ENCODE data around the gene PACRG. TPM values are rescaled to one million over a fixed set of nuclear protein-coding genes. Genes with fewer than 3 reads are reported as not detected.

The PACRG gene
- total and polyA plus RNA-seq, 4 donors = 0.47 to 3.8 (median 2.4) TPM

- peaks cover 0 to 13% (median 9%) of the 10 kb centered on the region in 4 donors for H3K4me1 ChIP-seq (ENCODE audit: control insufficient read depth in 4 of 4, insufficient read depth in 4 of 4, low read length in 3 of 4)
These were observed 600.6 kb downstream of the PACRG start for GRCh38 chr6:163328411-163328810.

GRCh38 chr6:163329991-163330390 is 602.2 kb downstream of the PACRG start:
- no peak for DNase-seq (ENCODE audit: low spot score)
- H3K9me3 ChIP-seq (ENCODE audit: control insufficient read depth in 4 of 4, low read length in 3 of 4) = no peaks in the 10 kb centered on the region
- no peak overlapping the region for H3K27ac ChIP-seq (ENCODE audit: low read depth in 1 of 2, low read length in 2 of 2)
- WGBS = 91% methylated on average over 9 of the region's 9 CpGs
- no peak overlapping the region for H3K9ac ChIP-seq (ENCODE audit: low read depth in 1 of 2, low read length in 2 of 2)
- H3K27me3 ChIP-seq (ENCODE audit: control insufficient read depth in 4 of 4, insufficient read depth in 4 of 4, low read length in 3 of 4) = no peaks in the 10 kb centered on the region
- peaks cover 0 to 5% (median 4%) of the 10 kb centered on the region in 4 donors for H3K4me1 ChIP-seq (ENCODE audit: control insufficient read depth in 4 of 4, insufficient read depth in 4 of 4, low read length in 3 of 4)
- H3K4me3 ChIP-seq (ENCODE audit: low read depth in 1 of 3, low read length in 3 of 3) = no peak overlapping the region
- TF ChIP-seq RAD21 (IDR thresholded peaks at IDR 0.05) (no peak), EGR1 (IDR thresholded peaks at IDR 0.05; ENCODE audit: low read depth in 2 of 2) (no peak)
- H3K36me3 ChIP-seq (ENCODE audit: control insufficient read depth in 4 of 4, insufficient read depth in 3 of 4, low read depth in 1 of 4, low read length in 3 of 4) = no peaks in the 10 kb centered on the region

More at GRCh38 chr6:163328411-163328810, 600.6 kb downstream of the PACRG start:
- Histone ChIP-seq H3K9me3 (ENCODE audit: control insufficient read depth in 4 of 4, low read length in 3 of 4) (no peaks in the 10 kb centered on the region), H3K36me3 (ENCODE audit: control insufficient read depth in 4 of 4, insufficient read depth in 3 of 4, low read depth in 1 of 4, low read length in 3 of 4) (no peaks in the 10 kb centered on the region), H3K4me3 (ENCODE audit: low read depth in 1 of 3, low read length in 3 of 3) (no peak overlapping the region), H3K27me3 (ENCODE audit: control insufficient read depth in 4 of 4, insufficient read depth in 4 of 4, low read length in 3 of 4) (no peaks in the 10 kb centered on the region), H3K27ac (ENCODE audit: low read depth in 1 of 2, low read length in 2 of 2) (no peak overlapping the region), H3K9ac (ENCODE audit: low read depth in 1 of 2, low read length in 2 of 2) (no peak overlapping the region)
- WGBS = 96% methylated on average over 11 of the region's 11 CpGs
- DNase-seq (ENCODE audit: low spot score) = no peak
- TF ChIP-seq HNF4A (conservative IDR thresholded peaks at IDR 0.05) = no peak
- TF ChIP-seq NR2F2 (IDR thresholded peaks at IDR 0.05) = no peak
- no peak for TF ChIP-seq RAD21 (IDR thresholded peaks at IDR 0.05)
- TF ChIP-seq REST (IDR thresholded peaks at IDR 0.05) = no peak
- no peak for TF ChIP-seq TAF1 (conservative IDR thresholded peaks at IDR 0.05)
- no peak for TF ChIP-seq ATF3 (IDR thresholded peaks at IDR 0.05)

- TF ChIP-seq EGR1 (IDR thresholded peaks at IDR 0.05; ENCODE audit: low read depth in 2 of 2) (no peak), RXRA (IDR thresholded peaks at IDR 0.05) (no peak), GABPA (IDR thresholded peaks at IDR 0.05 in 1 of 2, conservative IDR thresholded peaks at IDR 0.05 in 1 of 2) (no peak), RAD21 (IDR thresholded peaks at IDR 0.05) (no peak), HNF4G (IDR thresholded peaks at IDR 0.05) (no peak), TAF1 (conservative IDR thresholded peaks at IDR 0.05) (no peak), CTCF (IDR thresholded peaks at IDR 0.05; ENCODE audit: low read depth, low read length, missing input control) (no peak), JUND (IDR thresholded peaks at IDR 0.05) (no peak), SP1 (IDR thresholded peaks at IDR 0.05) (no peak), FOXA2 (IDR thresholded peaks at IDR 0.05) (no peak), HNF4A (conservative IDR thresholded peaks at IDR 0.05) (no peak)
These were observed 603.5 kb downstream of the PACRG start for GRCh38 chr6:163331245-163331644.

More at GRCh38 chr6:163331245-163331644, 603.5 kb downstream of the PACRG start:
- Histone ChIP-seq H3K36me3 (ENCODE audit: control insufficient read depth in 4 of 4, insufficient read depth in 3 of 4, low read depth in 1 of 4, low read length in 3 of 4) (no peaks in the 10 kb centered on the region), H3K4me3 (ENCODE audit: low read depth in 1 of 3, low read length in 3 of 3) (no peak overlapping the region), H3K27ac (ENCODE audit: low read depth in 1 of 2, low read length in 2 of 2) (no peak overlapping the region), H3K27me3 (ENCODE audit: control insufficient read depth in 4 of 4, insufficient read depth in 4 of 4, low read length in 3 of 4) (no peaks in the 10 kb centered on the region), H3K9ac (ENCODE audit: low read depth in 1 of 2, low read length in 2 of 2) (no peak overlapping the region), H3K9me3 (ENCODE audit: control insufficient read depth in 4 of 4, low read length in 3 of 4) (no peaks in the 10 kb centered on the region), H3K4me1 (ENCODE audit: control insufficient read depth in 4 of 4, insufficient read depth in 4 of 4, low read length in 3 of 4) (no peaks in the 10 kb centered on the region)
- no peak for DNase-seq (ENCODE audit: low spot score)
- WGBS = 80% methylated on average over 9 of the region's 9 CpGs
